ENCODE results near the gene GPSM1. TPM values are rescaled to one million over a fixed set of nuclear protein-coding genes. Genes with fewer than 3 reads are reported as not detected.
A peak's percentile ranks its signal among the peaks of the same experiment; 100 is the strongest.
"Not testable (repeated sequence)": the region's sequence is repeated elsewhere in the genome, so short reads cannot be mapped to it uniquely, and the experiment has no call there.

GPSM1 gene
- total RNA-seq, 1 donor from 2014 or later: 37.1 TPM

DNA sequence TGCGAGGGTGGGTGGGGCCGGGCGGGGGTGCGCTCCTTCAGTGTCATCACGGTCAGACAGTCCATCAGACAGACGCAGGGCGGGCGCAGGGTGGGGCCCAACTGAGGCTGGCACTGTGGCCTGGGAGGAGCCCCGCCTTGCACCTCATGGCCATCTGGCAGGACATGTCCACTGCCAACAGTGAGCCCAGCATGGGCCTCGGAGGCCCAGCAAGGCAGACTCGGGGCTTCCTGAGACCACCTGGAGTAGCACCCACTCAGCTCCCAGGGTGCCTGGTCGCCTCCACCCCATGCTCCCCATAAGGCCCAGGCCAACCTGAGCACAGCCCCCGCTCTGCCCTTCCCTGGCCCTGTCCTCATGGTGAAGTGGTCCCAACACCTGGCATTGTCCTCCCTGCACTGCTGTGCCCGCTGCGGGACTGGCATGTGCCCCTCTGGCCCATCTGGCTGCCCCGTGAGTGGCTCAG is 8.5 kb upstream of the GPSM1 start:
- no peak for DNase-seq

DNA sequence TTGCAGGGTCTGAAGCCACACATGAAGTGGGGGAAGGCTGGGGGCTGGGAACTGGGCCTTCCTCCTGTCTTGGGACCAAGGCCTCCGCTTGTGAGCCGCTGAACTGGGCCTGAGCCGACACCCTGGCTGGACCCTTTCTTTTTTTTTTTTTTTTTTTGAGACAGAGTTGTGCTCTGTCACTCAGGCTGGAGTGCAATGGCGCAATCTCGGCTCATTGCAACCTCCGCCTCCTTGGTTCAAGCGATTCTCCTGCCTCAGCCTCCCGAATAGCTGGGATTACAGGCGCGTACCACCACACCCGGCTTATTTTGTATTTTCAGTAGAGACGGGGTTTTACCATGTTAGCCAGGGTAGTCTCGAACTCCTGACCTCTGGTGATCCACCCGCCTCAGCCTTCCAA is 8.1 kb upstream of the GPSM1 start:
- not testable (repeated sequence) for DNase-seq

DNA sequence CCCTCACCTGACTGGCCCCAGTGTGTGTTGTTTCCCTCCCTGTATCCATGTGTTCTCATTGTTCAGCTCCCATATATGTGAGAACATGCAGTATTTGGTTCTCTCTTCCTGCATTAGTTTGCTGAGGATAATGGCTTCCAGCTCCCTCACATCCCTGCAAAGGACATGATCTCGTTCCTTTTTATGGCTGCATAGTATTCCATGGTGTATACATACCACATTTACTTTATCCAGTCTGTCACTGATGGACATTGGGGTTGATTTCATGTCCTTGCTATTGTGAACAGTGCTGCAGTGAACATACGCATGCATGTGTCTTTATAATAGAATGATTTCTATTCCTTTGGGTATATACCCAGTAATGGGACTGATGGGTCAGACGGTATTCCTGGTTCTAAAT is 7.4 kb upstream of the GPSM1 start:
- DNase-seq: not testable (repeated sequence)

DNA sequence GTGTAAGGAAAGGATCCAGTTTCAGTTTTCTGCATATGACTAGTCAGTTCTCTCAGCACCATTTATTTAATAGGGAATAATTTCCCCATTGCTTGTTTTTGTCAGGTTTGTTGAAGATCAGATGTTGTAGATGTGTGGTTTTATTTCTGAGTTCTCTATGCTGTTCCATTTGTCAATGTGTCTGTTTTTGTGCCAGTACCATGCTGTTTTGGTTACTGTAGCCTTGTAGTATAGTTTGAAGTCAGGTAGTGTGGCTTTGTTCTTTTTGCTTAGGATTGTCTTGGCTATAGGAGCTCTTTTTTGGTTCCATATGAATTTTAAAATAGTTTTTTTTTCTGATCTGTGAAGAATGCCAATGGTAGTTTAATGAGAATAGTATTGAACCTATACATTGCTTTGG is 6.4 kb upstream of the GPSM1 start:
- DNase-seq: not testable (repeated sequence)

DNA sequence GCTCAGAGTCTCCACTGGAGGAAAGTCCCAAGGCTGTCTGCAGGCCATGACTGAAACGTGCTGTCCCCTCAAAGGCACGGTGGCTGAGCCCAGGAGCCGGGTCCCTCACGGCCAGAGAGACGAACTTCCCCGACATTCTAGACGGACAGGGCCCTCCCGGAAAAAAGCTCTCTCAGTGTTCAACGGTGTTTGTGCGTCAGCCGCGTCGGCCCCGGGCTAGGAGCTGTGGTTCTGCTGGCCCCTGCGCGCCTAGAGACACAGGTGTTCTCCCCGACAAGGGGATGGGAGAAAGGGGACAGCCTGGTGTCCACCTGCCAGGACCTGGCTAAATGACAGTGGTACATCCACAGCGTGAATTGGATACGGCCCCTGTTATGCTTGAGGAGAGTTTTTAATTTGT is 5.8 kb upstream of the GPSM1 start:
- DNase-seq: no peak

DNA sequence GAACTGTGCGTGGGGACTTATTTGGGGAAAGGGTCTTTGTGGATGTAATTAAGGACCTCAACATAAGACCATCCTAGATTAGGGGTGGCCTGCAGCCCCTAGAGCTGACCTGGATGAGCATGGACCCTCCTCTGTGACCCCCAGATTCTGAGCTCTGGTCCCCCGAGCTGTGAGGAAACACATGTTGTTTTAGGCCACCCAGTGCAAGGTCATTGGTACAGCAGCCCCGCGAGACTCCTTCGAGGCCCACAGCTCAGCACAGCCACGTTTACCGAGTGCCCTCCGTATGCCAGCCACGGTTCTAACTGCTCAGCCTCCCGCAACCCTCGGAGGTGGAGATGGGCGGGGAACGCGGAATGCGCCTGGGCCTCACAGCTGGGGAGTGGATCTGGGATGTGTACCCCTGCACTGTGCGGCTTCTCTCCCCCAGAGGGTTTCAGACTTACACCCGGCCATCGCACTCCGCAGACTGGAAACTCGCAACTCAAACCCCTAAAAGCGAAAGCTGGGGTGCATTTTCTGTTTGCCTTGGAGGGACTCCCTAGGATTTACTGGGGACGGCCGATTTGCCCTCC is 4.5 kb upstream of the GPSM1 start:
- no peak for DNase-seq

DNA sequence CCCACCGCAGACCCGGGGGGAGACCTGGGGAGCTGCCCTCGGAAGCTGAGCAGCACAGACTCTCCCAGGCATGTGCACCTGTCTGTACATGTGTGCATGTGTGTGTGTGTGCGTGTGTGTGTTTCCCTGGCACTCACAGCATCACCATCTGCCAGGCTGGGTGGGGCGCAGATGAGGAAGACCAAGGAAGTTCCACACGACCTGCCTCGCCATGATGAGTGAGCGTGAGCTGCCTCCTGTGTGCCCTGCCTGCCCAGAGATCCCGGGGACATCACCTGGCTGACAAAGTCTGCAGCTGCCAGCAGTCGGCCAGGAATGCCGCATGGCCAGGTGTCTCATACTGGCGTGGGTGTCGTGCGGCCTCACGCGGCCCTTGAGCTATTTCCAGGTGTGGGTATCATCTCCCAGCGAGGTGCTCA is 4.0 kb upstream of the GPSM1 start:
- no peak for DNase-seq

DNA sequence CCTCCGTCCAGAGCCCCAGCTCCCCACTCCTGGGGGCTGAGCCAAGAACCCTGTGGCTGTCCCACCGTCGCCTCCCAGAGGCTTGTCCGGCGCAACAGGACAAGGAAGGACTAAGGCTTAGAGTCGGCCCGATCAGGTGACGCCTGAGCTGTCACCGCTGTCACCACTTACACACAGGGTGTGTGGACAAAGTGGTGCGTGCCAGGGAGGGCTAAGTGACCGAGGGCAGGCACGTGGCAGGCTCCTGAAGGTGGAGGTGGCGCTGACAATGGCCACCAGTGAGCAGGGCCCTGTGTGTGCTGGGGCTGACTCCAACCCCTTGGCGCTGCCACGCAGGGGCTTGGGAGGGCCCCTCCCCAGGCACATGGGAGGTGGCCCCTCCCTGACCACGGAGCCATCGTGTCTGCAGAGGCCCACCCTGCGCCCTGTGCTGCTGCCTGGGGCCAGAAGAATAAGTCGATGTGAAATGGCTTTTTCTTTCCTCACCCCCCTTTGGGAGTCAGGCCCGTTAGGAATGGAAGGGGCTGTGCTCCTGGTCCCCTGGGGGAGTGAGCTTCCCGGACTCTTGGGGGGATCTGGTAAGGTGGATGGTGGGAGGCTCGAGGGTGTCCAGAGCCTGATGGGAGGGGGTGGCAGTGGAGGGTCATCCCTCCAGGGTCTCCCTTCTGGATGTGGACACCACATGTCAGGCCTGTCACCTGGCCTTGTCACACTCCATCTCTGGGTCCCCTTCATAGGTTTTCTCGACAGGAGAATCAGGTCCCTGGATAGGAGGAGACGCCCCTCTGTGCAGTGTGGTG is 2.6 kb upstream of the GPSM1 start:
- DNase-seq: no peak

DNA sequence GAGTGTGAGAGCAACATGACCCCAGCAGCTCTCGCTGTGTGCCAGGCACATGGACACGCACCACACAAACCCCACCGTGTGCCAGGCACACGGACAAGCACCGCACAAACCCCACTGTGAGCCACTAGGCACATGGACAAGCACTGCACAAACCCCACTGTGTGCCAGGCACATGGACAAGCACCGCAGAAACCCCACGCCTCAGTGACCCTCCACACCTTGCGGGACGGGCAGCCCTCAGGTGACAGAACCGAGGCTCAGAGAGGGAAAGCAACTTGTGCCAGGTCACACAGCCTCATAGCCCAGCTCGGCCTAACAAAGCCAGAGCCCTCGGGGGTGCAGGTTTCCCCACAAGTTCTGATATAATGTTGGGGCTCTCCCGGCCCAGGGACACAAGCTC is 2.0 kb upstream of the GPSM1 start:
- DNase-seq: no peak

DNA sequence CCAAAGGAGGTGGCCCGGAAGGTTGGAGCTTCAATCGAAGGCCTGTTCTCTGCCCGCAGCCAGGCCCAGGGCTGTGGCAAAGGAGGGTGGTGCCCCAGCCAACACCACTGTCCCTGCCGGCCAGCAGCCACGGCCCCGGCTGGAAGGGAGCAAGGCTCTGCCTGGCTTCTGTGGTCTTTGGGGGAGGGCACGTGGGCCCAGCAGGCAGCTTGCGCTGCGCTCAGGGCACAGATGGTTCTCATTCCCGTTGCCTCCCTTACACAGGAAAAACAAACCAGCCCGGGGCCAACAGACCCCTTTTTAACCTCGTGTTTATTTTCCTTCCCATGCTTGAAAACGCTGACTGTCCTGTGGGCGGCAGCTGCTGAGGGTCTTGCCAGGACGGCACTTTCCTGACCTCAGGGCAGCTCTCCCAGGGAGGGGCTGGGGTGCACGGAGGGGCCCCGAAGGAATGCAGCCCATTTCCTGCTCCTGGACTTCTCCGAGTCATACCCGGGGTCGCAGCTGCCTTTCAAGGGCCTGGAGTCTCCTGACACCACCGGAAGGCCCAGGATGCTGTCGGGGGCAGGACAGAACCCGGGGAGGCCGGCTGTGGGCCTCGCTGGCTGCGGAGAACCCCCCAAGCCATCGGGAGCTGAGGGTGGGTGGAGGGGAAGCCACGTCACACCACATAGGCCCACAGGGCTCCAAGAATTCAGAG is 1.1 kb upstream of the GPSM1 start:
- DNase-seq: peak; percentile 37

DNA sequence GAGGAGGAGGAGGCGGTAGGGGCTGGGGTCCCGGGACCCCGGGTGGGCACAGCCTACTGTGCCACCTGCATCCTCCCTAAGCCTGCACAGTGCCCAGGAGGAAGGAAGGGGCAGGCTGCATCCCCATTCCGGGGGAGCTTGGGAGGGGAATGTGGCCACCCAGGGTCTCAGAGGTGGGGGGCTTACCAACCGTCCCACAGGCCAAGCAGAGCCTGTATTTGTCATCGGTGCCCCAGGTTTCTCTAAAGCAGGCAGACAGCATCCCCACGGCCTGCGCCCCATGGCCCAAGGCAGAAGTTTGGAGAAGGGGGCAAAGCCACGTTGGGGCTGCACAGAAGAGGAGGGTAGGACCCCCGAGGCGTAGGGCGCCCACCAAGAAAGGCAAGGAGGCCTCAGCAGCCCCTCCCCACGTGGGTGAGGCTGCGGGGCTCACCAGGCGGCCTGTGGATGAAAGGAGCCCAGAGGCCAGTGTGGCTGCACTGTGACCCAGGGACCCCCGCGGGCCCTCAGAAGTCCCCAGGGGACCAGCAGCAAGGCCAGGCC is 507 bp upstream of the GPSM1 start:
- no peak for DNase-seq

DNA sequence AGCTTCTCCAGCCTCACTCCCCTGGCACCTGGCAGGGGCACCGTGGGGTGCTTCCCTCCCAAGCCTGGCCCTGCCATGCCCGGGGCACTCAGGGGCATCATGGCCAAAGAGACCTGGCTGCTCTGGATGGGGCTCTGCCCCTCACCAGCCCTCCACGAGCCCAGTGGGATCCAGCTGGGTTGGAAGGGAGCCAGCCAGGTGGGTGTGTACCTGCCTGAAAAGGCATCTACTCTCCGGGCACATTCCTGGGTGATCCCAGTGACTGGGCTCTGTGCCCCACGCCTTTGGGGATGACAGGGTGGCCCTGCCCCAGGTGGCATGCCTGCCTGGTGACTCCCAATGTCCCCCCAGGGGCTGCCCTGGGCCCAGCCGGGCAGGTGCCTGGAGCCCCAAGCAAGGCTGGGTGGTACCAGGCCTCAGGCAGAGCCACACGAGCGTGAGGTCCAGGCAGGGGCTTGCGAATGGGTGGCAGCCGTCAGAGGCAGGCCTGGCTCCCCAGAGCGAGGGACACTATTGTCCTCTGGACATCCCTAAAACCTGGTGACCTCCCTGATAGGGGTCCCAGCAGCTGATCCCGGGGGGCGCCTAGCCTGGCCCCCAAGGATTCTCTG is 777 bp downstream of the GPSM1 start:
- DNase-seq: peak; percentile 13

DNA sequence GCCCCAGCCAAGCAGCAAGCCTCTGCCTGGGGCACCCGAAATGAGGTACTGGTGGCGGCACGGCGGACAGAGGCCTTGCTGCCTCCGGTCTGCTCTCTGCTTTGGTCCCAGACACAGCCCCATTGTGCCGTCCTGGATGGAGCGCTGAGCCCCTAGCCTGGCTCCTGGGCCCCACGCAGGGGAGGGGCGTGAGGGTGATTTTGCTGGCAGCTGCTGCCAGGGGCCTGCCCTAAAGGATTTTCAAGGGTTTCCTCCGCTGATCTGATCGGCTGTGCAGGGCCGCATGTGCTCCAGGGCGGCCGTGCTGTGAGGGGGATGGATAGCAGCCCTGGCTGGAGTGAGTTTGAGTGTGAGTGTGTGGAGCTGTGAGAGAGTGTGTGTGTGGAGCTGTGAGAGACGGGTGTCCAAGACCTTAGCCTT is 1.3 kb downstream of the GPSM1 start:
- DNase-seq: peak; percentile 41

DNA sequence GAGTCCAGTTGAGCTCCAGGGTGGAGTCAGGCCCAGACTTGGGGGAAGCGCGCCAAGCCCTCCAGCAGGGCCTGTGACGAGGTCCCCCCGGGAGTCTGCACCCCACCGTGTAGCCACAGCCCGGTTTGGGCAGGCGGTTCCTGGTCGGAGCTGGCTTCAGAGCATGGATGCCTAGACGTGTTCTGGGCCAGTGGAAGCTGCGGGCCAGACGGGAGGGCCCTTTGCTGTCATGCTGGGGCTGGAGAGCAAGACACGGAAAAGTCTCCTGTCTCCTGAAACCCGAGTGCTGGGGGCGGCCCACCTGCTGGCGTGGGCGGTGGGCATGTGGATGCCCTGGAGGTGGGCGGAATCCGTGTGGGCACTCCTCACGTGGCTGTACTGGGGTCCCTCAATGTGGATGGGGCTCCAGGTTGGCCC is 1.9 kb downstream of the GPSM1 start:
- no peak for DNase-seq

DNA sequence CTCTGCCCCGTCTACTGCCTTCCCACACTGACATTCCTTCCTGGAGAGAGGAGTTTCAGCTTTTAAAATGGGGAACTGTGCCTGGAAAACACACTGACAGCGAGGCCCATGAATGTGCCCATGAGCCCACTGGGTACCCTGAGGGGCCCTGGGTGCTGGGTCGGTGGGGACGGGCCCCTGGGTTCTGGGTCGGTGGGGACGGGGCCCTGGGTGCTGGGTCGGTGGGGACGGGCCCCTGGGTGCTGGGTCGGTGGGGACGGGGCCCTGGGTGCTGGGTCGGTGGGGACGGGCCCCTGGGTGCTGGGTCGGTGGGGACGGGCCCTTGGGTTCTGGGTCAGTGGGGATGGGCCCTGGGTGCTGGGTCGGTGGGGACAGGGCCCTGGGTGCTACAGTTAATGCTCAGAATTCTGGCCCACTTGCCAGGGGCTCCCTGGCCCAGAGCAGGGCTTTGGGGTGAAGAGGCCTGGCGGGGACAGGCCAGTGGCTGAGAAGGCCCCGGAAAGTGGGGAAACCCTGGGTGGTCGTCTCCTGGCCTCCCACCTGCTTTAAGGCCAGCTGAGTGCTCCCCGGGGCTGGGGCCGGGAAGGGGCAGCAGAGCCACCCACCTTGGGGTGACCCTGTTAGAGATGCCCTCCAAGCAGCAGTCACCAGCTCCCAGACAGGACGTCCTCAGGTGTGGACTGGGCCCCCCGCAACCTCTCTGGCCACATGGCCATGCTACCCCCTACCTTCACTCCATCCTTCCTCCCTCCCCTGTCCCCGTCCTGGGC is 2.5 kb downstream of the GPSM1 start:
- DNase-seq: no peak

DNA sequence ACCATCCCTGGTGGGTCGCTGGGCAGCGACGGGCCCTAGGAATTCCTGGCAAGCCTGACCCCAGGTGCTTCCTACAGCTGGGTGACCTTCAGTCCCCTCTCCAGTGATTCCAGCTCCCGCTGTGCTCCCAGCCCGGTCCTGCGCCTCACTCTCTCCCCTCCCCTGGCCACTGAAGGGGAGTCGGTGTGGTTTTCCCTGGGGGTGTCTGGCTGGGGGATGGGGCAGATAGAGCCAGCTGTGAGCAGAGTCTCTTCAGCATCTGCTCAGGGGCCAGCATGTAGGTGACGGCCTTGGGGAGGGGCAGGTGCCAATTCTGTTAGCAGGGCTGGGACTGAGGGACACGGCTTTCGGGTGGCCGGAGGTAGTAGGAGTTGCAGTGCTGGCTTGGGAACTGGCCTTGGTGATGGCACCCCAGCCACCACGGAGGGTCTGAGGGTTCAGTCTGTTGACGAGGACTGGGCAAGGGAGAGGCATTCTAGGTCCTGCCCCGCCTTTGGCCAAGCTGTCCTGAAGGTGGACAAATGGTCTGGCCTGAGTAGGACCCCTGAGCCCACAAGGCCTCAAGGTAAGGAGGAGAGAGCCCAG is 3.2 kb downstream of the GPSM1 start:
- peak; percentile 46 for DNase-seq

DNA sequence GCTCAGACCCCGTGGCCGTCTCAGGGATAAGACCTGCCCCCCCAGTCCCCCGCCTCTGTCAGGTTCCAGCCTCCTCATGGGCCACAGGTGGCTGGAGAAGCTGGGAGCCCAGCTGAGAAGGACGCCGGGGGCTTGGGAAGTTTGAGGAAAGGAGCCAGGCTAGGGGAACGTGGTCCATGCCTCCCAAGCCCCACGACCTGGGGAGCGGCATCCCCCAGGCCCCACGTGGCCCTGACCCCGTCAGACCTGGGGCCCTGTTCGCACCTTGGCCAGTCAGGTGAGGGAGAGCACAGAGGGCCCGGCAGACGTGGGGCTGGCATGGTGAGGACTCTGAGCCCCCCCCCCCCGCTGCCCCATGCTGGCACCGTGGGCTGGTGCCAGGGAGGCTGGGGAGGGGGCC is 3.7 kb downstream of the GPSM1 start:
- DNase-seq: no peak

DNA sequence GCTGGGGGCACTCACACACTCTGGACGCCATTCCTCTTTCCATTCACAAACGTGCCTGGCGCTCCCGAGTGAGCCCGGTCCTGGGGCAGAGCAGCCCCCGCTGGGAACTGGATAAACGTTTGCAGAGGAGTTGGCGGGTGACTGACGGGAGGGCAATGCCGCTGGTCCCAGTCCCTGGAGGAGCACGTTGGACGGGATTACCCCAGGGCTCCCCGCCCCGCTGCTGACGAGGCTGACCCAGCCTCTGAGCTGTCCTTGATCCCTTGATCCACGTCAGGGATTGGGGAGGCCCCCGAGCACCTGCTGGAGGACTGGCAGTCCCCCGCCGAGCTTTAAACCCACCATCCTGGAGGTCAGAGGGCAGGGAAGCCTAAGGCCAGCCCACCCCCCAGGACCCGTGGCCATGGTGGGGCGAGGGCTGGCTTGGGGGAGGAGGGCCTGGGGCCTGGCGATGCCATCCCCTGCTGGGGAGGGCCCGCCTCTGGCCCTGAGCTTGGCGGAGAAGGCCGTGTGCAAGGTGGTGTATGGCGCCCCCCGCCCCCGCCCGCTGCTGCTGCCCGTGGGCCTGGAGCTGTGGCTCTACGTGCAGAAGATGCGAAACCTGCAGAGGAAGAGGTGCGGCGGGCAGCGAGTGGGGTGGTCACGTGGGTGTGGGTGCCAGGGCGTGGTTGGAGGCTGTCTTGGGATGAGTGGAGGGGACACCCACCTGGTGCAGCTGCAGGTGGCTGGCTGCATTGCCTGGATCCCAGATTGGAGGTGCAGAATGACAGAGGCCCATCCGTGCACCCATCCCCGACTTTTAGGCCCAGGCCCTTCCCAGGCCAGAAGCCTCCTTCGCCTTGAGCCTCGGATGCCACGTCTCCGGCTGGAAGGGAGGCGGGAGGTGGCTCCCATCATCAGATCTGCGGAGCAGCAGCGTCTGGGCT is 4.5 kb downstream of the GPSM1 start:
- no peak for DNase-seq

DNA sequence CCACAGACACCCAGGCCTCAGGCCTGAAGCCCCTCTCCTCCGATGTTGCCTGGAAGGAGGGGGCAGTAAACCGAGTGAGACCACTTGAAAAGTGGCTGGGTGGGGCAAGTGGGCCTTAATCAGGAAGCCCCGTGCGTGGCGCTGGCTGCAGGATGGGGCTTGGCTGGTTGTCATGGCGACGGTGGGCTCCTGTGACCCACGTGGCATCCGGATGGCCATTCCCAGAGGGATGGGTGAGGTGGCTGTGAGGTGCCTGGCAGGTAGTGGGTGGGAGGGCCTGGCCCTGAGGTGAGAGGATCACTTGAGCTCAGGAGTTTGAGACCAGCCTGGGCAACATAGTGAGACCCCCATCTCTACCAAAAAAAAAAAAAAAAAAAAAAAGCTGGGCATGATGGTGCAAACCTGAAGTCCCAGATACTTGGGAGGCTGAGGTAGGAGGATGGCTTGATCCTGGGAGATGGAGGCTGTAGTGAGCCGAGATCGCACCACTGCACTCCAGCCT is 5.2 kb downstream of the GPSM1 start:
- no peak for DNase-seq

DNA sequence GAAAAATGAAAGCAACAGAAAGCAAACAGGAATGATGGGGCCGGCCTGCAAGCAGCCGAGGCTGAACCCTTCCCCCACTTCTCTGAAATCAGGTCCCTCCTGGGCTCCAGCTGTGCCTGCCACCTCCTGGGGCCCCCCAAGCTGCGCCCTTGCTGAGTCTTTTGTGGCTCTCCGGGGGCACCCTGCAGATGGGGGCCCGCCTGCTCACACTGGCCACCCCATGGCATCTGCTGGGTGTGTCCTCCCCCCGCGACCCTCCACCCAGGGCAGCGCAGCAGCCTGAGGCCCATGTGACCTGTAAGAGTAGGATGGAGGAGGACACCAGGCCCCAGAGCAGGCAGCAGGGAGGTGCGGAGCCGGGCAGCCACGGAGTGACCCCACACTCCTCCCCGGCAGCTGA is 5.7 kb downstream of the GPSM1 start:
- DNase-seq: no peak

DNA sequence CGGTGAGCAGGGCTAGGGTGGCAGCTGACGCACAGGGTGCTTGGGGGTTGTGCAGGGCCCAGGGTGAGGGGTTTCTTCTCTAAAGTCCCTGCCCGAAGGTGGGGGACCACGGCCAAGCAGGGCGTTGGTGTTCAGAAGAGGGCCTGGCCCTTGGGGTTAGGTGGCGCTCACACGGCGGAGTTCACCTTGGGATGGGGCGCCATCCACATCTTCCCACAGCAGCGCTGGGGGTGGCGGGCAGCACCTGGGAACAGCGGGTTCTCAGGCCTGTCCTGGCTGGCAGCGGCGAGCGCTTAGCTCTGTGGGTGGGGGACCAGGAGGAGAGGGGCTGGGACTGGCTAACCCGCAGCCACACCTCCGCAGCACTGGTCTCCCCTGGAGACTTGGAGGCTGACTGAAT is 6.1 kb downstream of the GPSM1 start:
- no peak for DNase-seq
